ENCODE results near the gene ANKRD27. TPM values are rescaled to one million over a fixed set of nuclear protein-coding genes. Genes with fewer than 3 reads are reported as not detected.

The ANKRD27 gene
- total RNA-seq, 1 experiment from 2014 or later = 48.1 TPM

GRCh38 chr19:32622002-32622401 lies 53.0 kb downstream of the ANKRD27 start:
- Histone ChIP-seq H3K4me2 (ENCODE audit: low read length) (no peak overlapping the region), H3K36me3 (ENCODE audit: control insufficient read depth in 1 of 2, insufficient read depth in 2 of 2, low read length in 2 of 2) (peaks cover 12 to 26% of the 10 kb centered on the region in 2 experiments; a peak in 3 of 4 replicates), H3K4me3 (replicated peaks in 1 of 2; ENCODE audit: low read depth in 1 of 2, low read length in 2 of 2) (no peak overlapping the region), H2AFZ (ENCODE audit: low read depth, low read length, poor library complexity, severe bottlenecking) (no peak overlapping the region), H3K27ac (ENCODE audit: low read depth, low read length) (no peak overlapping the region), H3K27me3 (ENCODE audit: insufficient read depth, low read length) (no peaks in the 10 kb centered on the region), H3K79me2 (ENCODE audit: insufficient read depth, low read length) (no peaks in the 10 kb centered on the region), H3K9me2 (ENCODE audit: insufficient read depth) (no peaks in the 10 kb centered on the region), H4K20me1 (ENCODE audit: insufficient read depth) (no peaks in the 10 kb centered on the region), H3K4me1 (ENCODE audit: control insufficient read depth in 1 of 2, insufficient read depth in 2 of 2, low read length in 2 of 2) (no peaks in the 10 kb centered on the region), H3K9ac (ENCODE audit: low read length) (no peak overlapping the region), H3K9me3 (ENCODE audit: control insufficient read depth in 1 of 2, insufficient read depth in 1 of 2, low read depth in 1 of 2, low read length in 2 of 2) (no peaks in the 10 kb centered on the region)
- TF ChIP-seq, protein P1, sequence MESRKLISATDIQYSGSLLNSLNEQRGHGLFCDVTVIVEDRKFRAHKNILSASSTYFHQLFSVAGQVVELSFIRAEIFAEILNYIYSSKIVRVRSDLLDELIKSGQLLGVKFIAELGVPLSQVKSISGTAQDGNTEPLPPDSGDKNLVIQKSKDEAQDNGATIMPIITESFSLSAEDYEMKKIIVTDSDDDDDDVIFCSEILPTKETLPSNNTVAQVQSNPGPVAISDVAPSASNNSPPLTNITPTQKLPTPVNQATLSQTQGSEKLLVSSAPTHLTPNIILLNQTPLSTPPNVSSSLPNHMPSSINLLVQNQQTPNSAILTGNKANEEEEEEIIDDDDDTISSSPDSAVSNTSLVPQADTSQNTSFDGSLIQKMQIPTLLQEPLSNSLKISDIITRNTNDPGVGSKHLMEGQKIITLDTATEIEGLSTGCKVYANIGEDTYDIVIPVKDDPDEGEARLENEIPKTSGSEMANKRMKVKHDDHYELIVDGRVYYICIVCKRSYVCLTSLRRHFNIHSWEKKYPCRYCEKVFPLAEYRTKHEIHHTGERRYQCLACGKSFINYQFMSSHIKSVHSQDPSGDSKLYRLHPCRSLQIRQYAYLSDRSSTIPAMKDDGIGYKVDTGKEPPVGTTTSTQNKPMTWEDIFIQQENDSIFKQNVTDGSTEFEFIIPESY (IDR thresholded peaks at IDR 0.05; ENCODE audit: extremely low read depth, insufficient replicate concordance, low read length) = no peak
- TF ChIP-seq ZNF274 (IDR thresholded peaks at IDR 0.05; ENCODE audit: low read depth, low read length) = no peak
- TF ChIP-seq RAD21 (IDR thresholded peaks at IDR 0.05; ENCODE audit: low read depth) = no peak
- no peak for TF ChIP-seq MAX (IDR thresholded peaks at IDR 0.05)
- no peak for TF ChIP-seq EGR1 (IDR thresholded peaks at IDR 0.05; ENCODE audit: low read depth)
- no peak for TF ChIP-seq CEBPB (IDR thresholded peaks at IDR 0.05; ENCODE audit: low read depth)
- TF ChIP-seq EZH2phosphoT487 (IDR thresholded peaks at IDR 0.05; ENCODE audit: borderline replicate concordance) = no peak
- no peak for TF ChIP-seq ZFX (IDR thresholded peaks at IDR 0.05)
- TF ChIP-seq POLR2A (IDR thresholded peaks at IDR 0.05; ENCODE audit: borderline replicate concordance, extremely low read depth, insufficient read depth, insufficient read length) = no peak
- TF ChIP-seq SP1 (IDR thresholded peaks at IDR 0.05; ENCODE audit: low read depth) = no peak
- TF ChIP-seq SRF (IDR thresholded peaks at IDR 0.05; ENCODE audit: low read depth) = no peak
- no peak for TF ChIP-seq REST (IDR thresholded peaks at IDR 0.05; ENCODE audit: low read depth)
- no peak for TF ChIP-seq POLR2AphosphoS5 (IDR thresholded peaks at IDR 0.05; ENCODE audit: low read depth, low read length)
- ATAC-seq (no peak), DNase-seq (ENCODE audit: low read depth, low spot score) (no peak)
- RAD21 ChIA-PET (ENCODE audit: low non-redundant PET in 1 of 2, low total read pairs in 2 of 2, uncharacterized antibody in 2 of 2, unreplicated experiment in 2 of 2) = no interaction called here
- BruUV-seq (replicated peaks) = no TSS peak
- intact Hi-C loops (cut with micrococcal nuclease) = no loop called here
- POLR2A ChIA-PET = no interaction called here
- CTCF ChIA-PET = no interaction called here
